M059J (cell line): Measurements from ENCODE around the gene SLC23A3. TPM values are rescaled to one million over a fixed set of nuclear protein-coding genes. Genes with fewer than 3 reads are reported as not detected.

Experiments used
- total RNA-seq: library from RNA; depleted of rRNA; stranded (reverse); fragments of >200 nt; shearing (Covaris generic); gene quantifications from 2 replicates; pipeline ENCODE4 v1.2.3, GENCODE V29; 2014; rRNA removed

SLC23A3 gene
- total RNA-seq, 1 experiment from 2014 or later, result 0.02 TPM

Other genes with a start within 250 kb of the SLC23A3 start
- gene CDK5R2, start 210.4 kb downstream of the SLC23A3 start, total RNA-seq, result 0.05 TPM in 1 of 2 replicates, not detected in the other
- gene FEV, start 184.8 kb downstream of the SLC23A3 start, total RNA-seq, result not detected in 2 replicates
- 0.17 TPM in 1 of 2 replicates, not detected in the other for gene CRYBA2, start 176.6 kb downstream of the SLC23A3 start, total RNA-seq
- gene CFAP65, start 128.5 kb downstream of the SLC23A3 start, total RNA-seq, result not detected in 2 replicates
- gene IHH, start 109.1 kb downstream of the SLC23A3 start, total RNA-seq, result not detected in 2 replicates
- gene NHEJ1, start 9.2 kb downstream of the SLC23A3 start, total RNA-seq, result 13.6 and 19.2 TPM in 2 replicates
- gene CNPPD1, start 6.9 kb upstream of the SLC23A3 start, total RNA-seq, result 30.2 and 43.4 TPM in 2 replicates
- gene RETREG2, start 8.2 kb upstream of the SLC23A3 start, total RNA-seq, result 54.9 and 66.6 TPM in 2 replicates
- 25.6 and 40.5 TPM in 2 replicates for gene ZFAND2B, start 36.8 kb upstream of the SLC23A3 start, total RNA-seq
- gene ABCB6, start 48.9 kb upstream of the SLC23A3 start, total RNA-seq, result 19.5 and 27.5 TPM in 2 replicates
- gene ATG9A, start 59.6 kb upstream of the SLC23A3 start, total RNA-seq, result 61.5 and 73.3 TPM in 2 replicates
- gene ANKZF1, start 59.8 kb upstream of the SLC23A3 start, total RNA-seq, result 16.8 and 23.5 TPM in 2 replicates
- gene GLB1L, start 75.4 kb upstream of the SLC23A3 start, total RNA-seq, result 6.2 and 8.0 TPM in 2 replicates
- 24.5 and 33.7 TPM in 2 replicates for gene STK16, start 75.5 kb upstream of the SLC23A3 start, total RNA-seq
- gene TUBA4B, start 83.2 kb upstream of the SLC23A3 start, total RNA-seq, result not detected in 2 replicates
- 105 and 129 TPM in 2 replicates for gene TUBA4A, start 83.9 kb upstream of the SLC23A3 start, total RNA-seq
- gene DNAJB2, start 109.3 kb upstream of the SLC23A3 start, total RNA-seq, result 33.2 and 45.9 TPM in 2 replicates
- 1.1 and 1.7 TPM in 2 replicates for gene PTPRN, start 139.4 kb upstream of the SLC23A3 start, total RNA-seq
- gene RESP18, start 162.7 kb upstream of the SLC23A3 start, total RNA-seq, result not detected in 2 replicates
- gene DNPEP, start 217.9 kb upstream of the SLC23A3 start, total RNA-seq, result 75.8 and 88.2 TPM in 2 replicates
- 0.37 TPM in 1 of 2 replicates, not detected in the other for gene DES, start 248.3 kb upstream of the SLC23A3 start, total RNA-seq